Transverse colon (tissue), 4 donors: ENCODE results near the gene NRXN2.

Experiments used
- POLR2A ChIP-seq: fragments of 450-650 bp; IDR thresholded peaks from one replicate; pipeline ENCODE4 v1.6.1; 2016; ENCODE audit warnings: antibody characterized with exemption, mild to moderate bottlenecking, moderate library complexity
- POLR2AphosphoS5 ChIP-seq, 3 donors: sonication (generic); formaldehyde crosslinking; IDR thresholded peaks; one replicate each; pipeline ENCODE4 v1.6.1; 2016; ENCODE audit warnings: antibody characterized with exemption in 3 of 3
- TF ChIP-seq, protein P1 (sequence below), 5 experiments: fragments of 200-600 bp in 3 of 5; fragments of 450-650 bp in 2 of 5; sonication (generic) in 3 of 5; IDR thresholded peaks; 1 replicate in 2 of 5; 2 replicates in 3 of 5; pipeline ENCODE4 v1.5.1; 2016 to 2017; ENCODE audit warnings: antibody characterized with exemption in 5 of 5, inconsistent platforms in 3 of 5, mild to moderate bottlenecking in 2 of 5, moderate library complexity in 1 of 5

- TF ChIP-seq, protein P1, sequence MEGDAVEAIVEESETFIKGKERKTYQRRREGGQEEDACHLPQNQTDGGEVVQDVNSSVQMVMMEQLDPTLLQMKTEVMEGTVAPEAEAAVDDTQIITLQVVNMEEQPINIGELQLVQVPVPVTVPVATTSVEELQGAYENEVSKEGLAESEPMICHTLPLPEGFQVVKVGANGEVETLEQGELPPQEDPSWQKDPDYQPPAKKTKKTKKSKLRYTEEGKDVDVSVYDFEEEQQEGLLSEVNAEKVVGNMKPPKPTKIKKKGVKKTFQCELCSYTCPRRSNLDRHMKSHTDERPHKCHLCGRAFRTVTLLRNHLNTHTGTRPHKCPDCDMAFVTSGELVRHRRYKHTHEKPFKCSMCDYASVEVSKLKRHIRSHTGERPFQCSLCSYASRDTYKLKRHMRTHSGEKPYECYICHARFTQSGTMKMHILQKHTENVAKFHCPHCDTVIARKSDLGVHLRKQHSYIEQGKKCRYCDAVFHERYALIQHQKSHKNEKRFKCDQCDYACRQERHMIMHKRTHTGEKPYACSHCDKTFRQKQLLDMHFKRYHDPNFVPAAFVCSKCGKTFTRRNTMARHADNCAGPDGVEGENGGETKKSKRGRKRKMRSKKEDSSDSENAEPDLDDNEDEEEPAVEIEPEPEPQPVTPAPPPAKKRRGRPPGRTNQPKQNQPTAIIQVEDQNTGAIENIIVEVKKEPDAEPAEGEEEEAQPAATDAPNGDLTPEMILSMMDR (IDR thresholded peaks at IDR 0.05) = no peak
- TF ChIP-seq POLR2AphosphoS5 (IDR thresholded peaks at IDR 0.05) = no peak
- TF ChIP-seq POLR2A = no peak
Observed at GRCh38 chr11:64731601-64732000, 8.6 kb upstream of the NRXN2 start.
